OCI-LY1 (cell line): ENCODE results near the gene CHRNA3.

ENCODE experiments used
- H2AFZ ChIP-seq: fragments of 200-600 bp; sonication (generic), shearing (Covaris generic); 2 replicates; pipeline ENCODE4 v1.6.0; 2014; ENCODE audit warnings: antibody characterized with exemption, mild to moderate bottlenecking, low read length
- H3F3A ChIP-seq: fragments of 200-600 bp; sonication (generic), shearing (Covaris generic); 2 replicates; pipeline ENCODE4 v1.6.0; 2014; ENCODE audit warnings: mild to moderate bottlenecking, antibody characterized with exemption, low read length, moderate library complexity; ENCODE audit not compliant: insufficient read depth
- H3K27ac ChIP-seq: fragments of 200-600 bp; sonication (generic); 2 replicates; pipeline ENCODE4 v1.5.1; 2014; ENCODE audit warnings: low read length, mixed run types, mild to moderate bottlenecking, low read depth; ENCODE audit not compliant: poor library complexity, severe bottlenecking
- H3K27me3 ChIP-seq: fragments of 200-600 bp; sonication (generic); 2 replicates; pipeline ENCODE4 v1.6.0; 2014; ENCODE audit warnings: antibody characterized with exemption, mild to moderate bottlenecking, low read length, moderate library complexity; ENCODE audit not compliant: insufficient read depth
- H3K36me3 ChIP-seq: fragments of 200-600 bp; sonication (generic); 2 replicates; pipeline ENCODE4 v1.6.1; 2014; ENCODE audit warnings: mild to moderate bottlenecking, antibody characterized with exemption, low read length, moderate library complexity, mixed read lengths; ENCODE audit not compliant: insufficient read depth
- H3K4me1 ChIP-seq: fragments of 200-600 bp; sonication (generic); 2 replicates; pipeline ENCODE4 v1.5.1; 2014; ENCODE audit warnings: mild to moderate bottlenecking, low read length, moderate library complexity; ENCODE audit not compliant: insufficient read depth, severe bottlenecking
- H3K4me2 ChIP-seq: fragments of 200-600 bp; sonication (generic), shearing (Covaris generic); 2 replicates; pipeline ENCODE4 v1.6.1; 2014; ENCODE audit warnings: low read length
- H3K4me3 ChIP-seq: fragments of 200-600 bp; sonication (generic); 2 replicates; pipeline ENCODE4 v1.5.1; 2014; ENCODE audit warnings: low read length, low read depth, mild to moderate bottlenecking, mixed read lengths; ENCODE audit not compliant: poor library complexity, severe bottlenecking
- H3K79me2 ChIP-seq: fragments of 200-600 bp; shearing (Covaris generic); 2 replicates; pipeline ENCODE4 v1.6.1; 2016; ENCODE audit warnings: mixed run types, low read length, mixed read lengths; ENCODE audit not compliant: insufficient read depth
- H3K9ac ChIP-seq: fragments of 200-600 bp; sonication (generic), shearing (Covaris generic); 2 replicates; pipeline ENCODE4 v1.6.1; 2014; ENCODE audit warnings: mild to moderate bottlenecking, low read length, mixed read lengths
- H3K9me2 ChIP-seq: fragments of 200-600 bp; sonication (generic), shearing (Covaris generic); 2 replicates; pipeline ENCODE4 v1.6.1; 2014; ENCODE audit warnings: low read depth, mild to moderate bottlenecking, low read length, mixed read lengths
- H3K9me3 ChIP-seq: fragments of 200-600 bp; shearing (Covaris generic); 2 replicates; pipeline ENCODE4 v1.6.1; 2014; ENCODE audit warnings: low read length, mixed read lengths
- H4K20me1 ChIP-seq: fragments of 200-600 bp; sonication (generic), shearing (Covaris generic); 2 replicates; pipeline ENCODE4 v1.6.0; 2016; ENCODE audit warnings: mild to moderate bottlenecking, low read length; ENCODE audit not compliant: insufficient read depth
- EZH2 ChIP-seq: fragments of 200-600 bp; sonication (generic), shearing (Covaris generic); IDR thresholded peaks from 2 replicates; pipeline ENCODE4 v1.8.0; 2017; ENCODE audit warnings: borderline replicate concordance, mixed run types, mild to moderate bottlenecking, antibody characterized with exemption, low read length, moderate library complexity, mixed read lengths
- TF ChIP-seq, protein P1 (sequence below): fragments of 200-600 bp; sonication (generic), shearing (Covaris generic); IDR thresholded peaks from 2 replicates; pipeline ENCODE4 v1.5.1; 2017; ENCODE audit warnings: mild to moderate bottlenecking, antibody characterized with exemption, low read length, moderate library complexity, mixed read lengths

Gene CHRNA3

GRCh38 chr15:78551902-78552301, 68.9 kb downstream of the CHRNA3 start:
- Histone ChIP-seq H3K9me3 (no peaks in the 10 kb centered on the region), H3K4me3 (no peak overlapping the region), H3K4me2 (no peak overlapping the region), H3K4me1 (no peaks in the 10 kb centered on the region), H2AFZ (no peak overlapping the region), H4K20me1 (no peaks in the 10 kb centered on the region), H3K9me2 (no peaks in the 10 kb centered on the region), H3K9ac (no peak overlapping the region), H3K27me3 (no peaks in the 10 kb centered on the region), H3K79me2 (no peaks in the 10 kb centered on the region), H3K27ac (no peak overlapping the region), H3K36me3 (peaks cover 41% of the 10 kb centered on the region), H3F3A (peaks cover 10% of the 10 kb centered on the region; the same call in 1 of the 2 replicates)
- TF ChIP-seq, protein P1, sequence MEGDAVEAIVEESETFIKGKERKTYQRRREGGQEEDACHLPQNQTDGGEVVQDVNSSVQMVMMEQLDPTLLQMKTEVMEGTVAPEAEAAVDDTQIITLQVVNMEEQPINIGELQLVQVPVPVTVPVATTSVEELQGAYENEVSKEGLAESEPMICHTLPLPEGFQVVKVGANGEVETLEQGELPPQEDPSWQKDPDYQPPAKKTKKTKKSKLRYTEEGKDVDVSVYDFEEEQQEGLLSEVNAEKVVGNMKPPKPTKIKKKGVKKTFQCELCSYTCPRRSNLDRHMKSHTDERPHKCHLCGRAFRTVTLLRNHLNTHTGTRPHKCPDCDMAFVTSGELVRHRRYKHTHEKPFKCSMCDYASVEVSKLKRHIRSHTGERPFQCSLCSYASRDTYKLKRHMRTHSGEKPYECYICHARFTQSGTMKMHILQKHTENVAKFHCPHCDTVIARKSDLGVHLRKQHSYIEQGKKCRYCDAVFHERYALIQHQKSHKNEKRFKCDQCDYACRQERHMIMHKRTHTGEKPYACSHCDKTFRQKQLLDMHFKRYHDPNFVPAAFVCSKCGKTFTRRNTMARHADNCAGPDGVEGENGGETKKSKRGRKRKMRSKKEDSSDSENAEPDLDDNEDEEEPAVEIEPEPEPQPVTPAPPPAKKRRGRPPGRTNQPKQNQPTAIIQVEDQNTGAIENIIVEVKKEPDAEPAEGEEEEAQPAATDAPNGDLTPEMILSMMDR = no peak
- no peak for TF ChIP-seq EZH2

GRCh38 chr15:78550815-78551214, 70.0 kb downstream of the CHRNA3 start:
- no peaks in the 10 kb centered on the region for H3K4me1 ChIP-seq
- H3K27ac ChIP-seq = no peak overlapping the region
- H2AFZ ChIP-seq = no peak overlapping the region
- no peak overlapping the region for H3K4me3 ChIP-seq
- no peak overlapping the region for H3K9ac ChIP-seq
- no peaks in the 10 kb centered on the region for H3K9me3 ChIP-seq
- TF ChIP-seq, protein P1 = no peak
- no peak for TF ChIP-seq EZH2
- no peaks in the 10 kb centered on the region for H3K27me3 ChIP-seq
- H3F3A ChIP-seq = peaks cover 10% of the 10 kb centered on the region; the same call in 1 of the 2 replicates
- peaks cover 52% of the 10 kb centered on the region for H3K36me3 ChIP-seq
- H3K79me2 ChIP-seq = no peaks in the 10 kb centered on the region
- H3K9me2 ChIP-seq = no peaks in the 10 kb centered on the region
- H4K20me1 ChIP-seq = no peaks in the 10 kb centered on the region
- H3K4me2 ChIP-seq = no peak overlapping the region

DNA sequence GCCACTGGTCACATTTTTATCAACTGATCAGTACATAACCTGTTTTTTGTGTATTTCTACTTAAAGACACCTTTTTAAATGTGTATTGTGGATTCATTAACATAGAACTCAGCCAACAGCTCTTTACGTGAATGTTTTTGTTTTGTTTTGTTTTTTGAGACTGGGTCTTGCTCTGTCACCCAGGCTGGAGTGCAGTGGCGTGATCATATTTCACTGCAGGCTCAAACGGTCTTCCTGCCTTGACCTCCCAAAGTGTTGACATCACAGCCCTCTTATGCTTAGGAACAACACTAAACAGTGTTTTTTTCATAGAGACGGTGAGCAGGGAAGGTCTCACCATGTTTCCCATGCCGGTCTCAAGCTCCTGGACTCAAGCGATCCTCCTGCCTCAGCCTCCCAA, 70.6 kb downstream of the CHRNA3 start:
- no peaks in the 10 kb centered on the region for H3K79me2 ChIP-seq
- H3F3A ChIP-seq = peaks cover 10% of the 10 kb centered on the region; the same call in 1 of the 2 replicates
- H3K4me2 ChIP-seq = no peak overlapping the region
- H4K20me1 ChIP-seq = no peaks in the 10 kb centered on the region
- no peaks in the 10 kb centered on the region for H3K4me1 ChIP-seq
- H3K27ac ChIP-seq = no peak overlapping the region
- H2AFZ ChIP-seq = no peak overlapping the region
- H3K9me2 ChIP-seq = no peaks in the 10 kb centered on the region
- no peak overlapping the region for H3K9ac ChIP-seq
- H3K27me3 ChIP-seq = no peaks in the 10 kb centered on the region
- TF ChIP-seq, protein P1 = no peak
- no peak for TF ChIP-seq EZH2
- H3K4me3 ChIP-seq = no peak overlapping the region
- no peaks in the 10 kb centered on the region for H3K9me3 ChIP-seq
- peaks cover 58% of the 10 kb centered on the region for H3K36me3 ChIP-seq
